Neural cell (in vitro differentiated cells): ENCODE results near the gene GDF7.

Experiments
- CTCF ChIP-seq: fragments of 450-650 bp; IDR thresholded peaks from 2 replicates; pipeline ENCODE4 v1.5.1; 2014; ENCODE audit warnings: antibody characterized with exemption, mild to moderate bottlenecking, moderate library complexity; ENCODE audit not compliant: poor library complexity, severe bottlenecking
- EP300 ChIP-seq: fragments of 450-650 bp; conservative IDR thresholded peaks from 2 replicates; pipeline ENCODE4 v1.6.1; 2014; ENCODE audit warnings: antibody characterized with exemption, mild to moderate bottlenecking, moderate library complexity; ENCODE audit not compliant: poor library complexity, severe bottlenecking
- EZH2 ChIP-seq: fragments of 200-600, 300-800 bp; shearing (Covaris generic), sonication (generic); IDR thresholded peaks from 2 replicates; pipeline ENCODE4 v1.6.1; 2014; ENCODE audit warnings: antibody characterized with exemption, low read length, borderline replicate concordance, mild to moderate bottlenecking; ENCODE audit not compliant: insufficient read depth, poor library complexity, severe bottlenecking
- POLR2AphosphoS5 ChIP-seq: IDR thresholded peaks from 2 replicates; pipeline ENCODE4 v1.6.1; 2012
- RAD21 ChIP-seq: fragments of 450-650 bp; conservative IDR thresholded peaks from 2 replicates; pipeline ENCODE4 v1.6.1; 2014; ENCODE audit warnings: antibody characterized with exemption, mild to moderate bottlenecking, moderate library complexity
- REST ChIP-seq: IDR thresholded peaks from 2 replicates; pipeline ENCODE4 v1.6.1; 2012; ENCODE audit warnings: borderline replicate concordance
- SMC3 ChIP-seq: fragments of 450-650 bp; conservative IDR thresholded peaks from 2 replicates; pipeline ENCODE4 v1.6.1; 2014; ENCODE audit warnings: antibody characterized with exemption, mild to moderate bottlenecking, moderate library complexity; ENCODE audit not compliant: poor library complexity
- TAF1 ChIP-seq: IDR thresholded peaks from 2 replicates; pipeline ENCODE4 v1.6.1; 2012; ENCODE audit warnings: low read depth

- TF ChIP-seq CTCF = no peak
- TF ChIP-seq REST = no peak
- no peak for TF ChIP-seq EZH2
- no peak for TF ChIP-seq EP300
- TF ChIP-seq RAD21 = no peak
- TF ChIP-seq POLR2AphosphoS5 = no peak
- TF ChIP-seq SMC3 = no peak
- no peak for TF ChIP-seq TAF1
Observed at GRCh38 chr2:20670315-20671035, 3.5 kb downstream of the GDF7 start.
